ENCODE data around the gene MEST. TPM values are rescaled to one million over a fixed set of nuclear protein-coding genes. Genes with fewer than 3 reads are reported as not detected.

Gene MEST
- total RNA-seq, 1 experiment from 2014 or later, result 49.5 TPM

- TF ChIP-seq EZH2phosphoT487 (IDR thresholded peaks at IDR 0.05; ENCODE audit: borderline replicate concordance), result no peak
- no peak for TF ChIP-seq TCF7L2 (IDR thresholded peaks at IDR 0.05; ENCODE audit: borderline replicate concordance, extremely low read depth, insufficient read depth, insufficient read length)
- TF ChIP-seq, protein P1, sequence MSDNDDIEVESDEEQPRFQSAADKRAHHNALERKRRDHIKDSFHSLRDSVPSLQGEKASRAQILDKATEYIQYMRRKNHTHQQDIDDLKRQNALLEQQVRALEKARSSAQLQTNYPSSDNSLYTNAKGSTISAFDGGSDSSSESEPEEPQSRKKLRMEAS (IDR thresholded peaks at IDR 0.05), result no peak
- TF ChIP-seq ZNF274 (IDR thresholded peaks at IDR 0.05; ENCODE audit: low read depth, low read length), result no peak
- no peak for TF ChIP-seq EZH2 (IDR thresholded peaks at IDR 0.05)
- TF ChIP-seq SRF (IDR thresholded peaks at IDR 0.05; ENCODE audit: low read depth), result no peak
Observed at GRCh38 chr7:130553398-130554029, 61.6 kb downstream of the MEST start (continued).

DNA sequence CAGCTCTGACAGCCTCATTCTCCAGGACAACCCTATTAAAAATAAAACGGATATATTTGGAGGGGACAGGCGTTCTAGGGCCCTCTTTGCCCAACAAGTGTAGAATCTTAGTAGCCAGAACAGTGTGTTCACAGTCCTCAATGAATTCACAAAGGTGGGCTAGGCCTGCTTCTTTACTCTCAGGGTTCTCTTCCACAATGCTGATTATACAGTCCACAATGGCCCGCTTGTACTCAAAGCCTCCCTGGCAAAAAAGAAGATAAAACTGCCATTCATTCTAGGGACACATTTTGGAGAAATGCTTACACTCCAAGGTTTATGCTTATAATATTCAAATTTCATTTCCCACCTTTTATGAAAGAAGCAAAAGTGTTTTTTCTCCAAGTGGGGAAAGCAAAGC, 62.6 kb downstream of the MEST start:
- intact Hi-C loops (cut with micrococcal nuclease), result no loop called here
- H3K9ac ChIP-seq (ENCODE audit: low read length), result no peak overlapping the region
- no peaks in the 10 kb centered on the region for H3K4me1 ChIP-seq (ENCODE audit: control insufficient read depth in 1 of 2, insufficient read depth in 2 of 2, low read length in 2 of 2)
- H2AFZ ChIP-seq (ENCODE audit: low read depth, low read length, poor library complexity, severe bottlenecking), result no peak overlapping the region
- POLR2A ChIA-PET, result no interaction called here
- H3K4me3 ChIP-seq (replicated peaks in 1 of 2; ENCODE audit: low read depth in 1 of 2, low read length in 2 of 2), result no peak overlapping the region
- no peaks in the 10 kb centered on the region for H3K9me3 ChIP-seq (ENCODE audit: control insufficient read depth in 1 of 2, insufficient read depth in 1 of 2, low read depth in 1 of 2, low read length in 2 of 2)
- ATAC-seq, result no peak
- no TSS peak for BruUV-seq (replicated peaks)
- H3K9me2 ChIP-seq (ENCODE audit: insufficient read depth), result no peaks in the 10 kb centered on the region
- no peaks in the 10 kb centered on the region for H3K79me2 ChIP-seq (ENCODE audit: insufficient read depth, low read length)
- no peaks in the 10 kb centered on the region for H3K36me3 ChIP-seq (ENCODE audit: control insufficient read depth in 1 of 2, insufficient read depth in 2 of 2, low read length in 2 of 2)
- CTCF ChIA-PET, result no interaction called here
- no peaks in the 10 kb centered on the region for H4K20me1 ChIP-seq (ENCODE audit: insufficient read depth)
- H3K27me3 ChIP-seq (ENCODE audit: insufficient read depth, low read length), result no peaks in the 10 kb centered on the region
- no peak overlapping the region for H3K27ac ChIP-seq (ENCODE audit: low read depth, low read length)
- RAD21 ChIA-PET (ENCODE audit: low non-redundant PET in 1 of 2, low total read pairs in 2 of 2, uncharacterized antibody in 2 of 2, unreplicated experiment in 2 of 2), result no interaction called here
- no peak overlapping the region for H3K4me2 ChIP-seq (ENCODE audit: low read length)
- no peak for DNase-seq (ENCODE audit: low read depth, low spot score)
- no peak for TF ChIP-seq ZFX (IDR thresholded peaks at IDR 0.05)
- no peak for TF ChIP-seq TCF7L2 (IDR thresholded peaks at IDR 0.05; ENCODE audit: borderline replicate concordance, extremely low read depth, insufficient read depth, insufficient read length)
- no peak for TF ChIP-seq EGR1 (IDR thresholded peaks at IDR 0.05; ENCODE audit: low read depth)
- TF ChIP-seq, protein P2, sequence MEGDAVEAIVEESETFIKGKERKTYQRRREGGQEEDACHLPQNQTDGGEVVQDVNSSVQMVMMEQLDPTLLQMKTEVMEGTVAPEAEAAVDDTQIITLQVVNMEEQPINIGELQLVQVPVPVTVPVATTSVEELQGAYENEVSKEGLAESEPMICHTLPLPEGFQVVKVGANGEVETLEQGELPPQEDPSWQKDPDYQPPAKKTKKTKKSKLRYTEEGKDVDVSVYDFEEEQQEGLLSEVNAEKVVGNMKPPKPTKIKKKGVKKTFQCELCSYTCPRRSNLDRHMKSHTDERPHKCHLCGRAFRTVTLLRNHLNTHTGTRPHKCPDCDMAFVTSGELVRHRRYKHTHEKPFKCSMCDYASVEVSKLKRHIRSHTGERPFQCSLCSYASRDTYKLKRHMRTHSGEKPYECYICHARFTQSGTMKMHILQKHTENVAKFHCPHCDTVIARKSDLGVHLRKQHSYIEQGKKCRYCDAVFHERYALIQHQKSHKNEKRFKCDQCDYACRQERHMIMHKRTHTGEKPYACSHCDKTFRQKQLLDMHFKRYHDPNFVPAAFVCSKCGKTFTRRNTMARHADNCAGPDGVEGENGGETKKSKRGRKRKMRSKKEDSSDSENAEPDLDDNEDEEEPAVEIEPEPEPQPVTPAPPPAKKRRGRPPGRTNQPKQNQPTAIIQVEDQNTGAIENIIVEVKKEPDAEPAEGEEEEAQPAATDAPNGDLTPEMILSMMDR (IDR thresholded peaks at IDR 0.05 in 2 of 3, conservative IDR thresholded peaks at IDR 0.05 in 1 of 3; ENCODE audit: borderline replicate concordance in 1 of 3, insufficient read depth in 1 of 3, low read depth in 2 of 3, low read length in 2 of 3), result no peak
- no peak for TF ChIP-seq CEBPB (IDR thresholded peaks at IDR 0.05; ENCODE audit: low read depth)
- TF ChIP-seq SP1 (IDR thresholded peaks at IDR 0.05; ENCODE audit: low read depth), result no peak
- TF ChIP-seq ZNF274 (IDR thresholded peaks at IDR 0.05; ENCODE audit: low read depth, low read length), result no peak
- TF ChIP-seq, protein P3, sequence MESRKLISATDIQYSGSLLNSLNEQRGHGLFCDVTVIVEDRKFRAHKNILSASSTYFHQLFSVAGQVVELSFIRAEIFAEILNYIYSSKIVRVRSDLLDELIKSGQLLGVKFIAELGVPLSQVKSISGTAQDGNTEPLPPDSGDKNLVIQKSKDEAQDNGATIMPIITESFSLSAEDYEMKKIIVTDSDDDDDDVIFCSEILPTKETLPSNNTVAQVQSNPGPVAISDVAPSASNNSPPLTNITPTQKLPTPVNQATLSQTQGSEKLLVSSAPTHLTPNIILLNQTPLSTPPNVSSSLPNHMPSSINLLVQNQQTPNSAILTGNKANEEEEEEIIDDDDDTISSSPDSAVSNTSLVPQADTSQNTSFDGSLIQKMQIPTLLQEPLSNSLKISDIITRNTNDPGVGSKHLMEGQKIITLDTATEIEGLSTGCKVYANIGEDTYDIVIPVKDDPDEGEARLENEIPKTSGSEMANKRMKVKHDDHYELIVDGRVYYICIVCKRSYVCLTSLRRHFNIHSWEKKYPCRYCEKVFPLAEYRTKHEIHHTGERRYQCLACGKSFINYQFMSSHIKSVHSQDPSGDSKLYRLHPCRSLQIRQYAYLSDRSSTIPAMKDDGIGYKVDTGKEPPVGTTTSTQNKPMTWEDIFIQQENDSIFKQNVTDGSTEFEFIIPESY (IDR thresholded peaks at IDR 0.05; ENCODE audit: extremely low read depth, insufficient replicate concordance, low read length), result no peak
- no peak for TF ChIP-seq SRF (IDR thresholded peaks at IDR 0.05; ENCODE audit: low read depth)
- TF ChIP-seq RAD21 (IDR thresholded peaks at IDR 0.05; ENCODE audit: low read depth), result no peak
- no peak for TF ChIP-seq POLR2AphosphoS5 (IDR thresholded peaks at IDR 0.05; ENCODE audit: low read depth, low read length)
- no peak for TF ChIP-seq YY1 (IDR thresholded peaks at IDR 0.05; ENCODE audit: extremely low read depth, insufficient replicate concordance, low read depth, low read length)
- TF ChIP-seq FOSL1 (IDR thresholded peaks at IDR 0.05; ENCODE audit: low read depth), result no peak
- no peak for TF ChIP-seq JUND (IDR thresholded peaks at IDR 0.05)
- TF ChIP-seq, protein P4, sequence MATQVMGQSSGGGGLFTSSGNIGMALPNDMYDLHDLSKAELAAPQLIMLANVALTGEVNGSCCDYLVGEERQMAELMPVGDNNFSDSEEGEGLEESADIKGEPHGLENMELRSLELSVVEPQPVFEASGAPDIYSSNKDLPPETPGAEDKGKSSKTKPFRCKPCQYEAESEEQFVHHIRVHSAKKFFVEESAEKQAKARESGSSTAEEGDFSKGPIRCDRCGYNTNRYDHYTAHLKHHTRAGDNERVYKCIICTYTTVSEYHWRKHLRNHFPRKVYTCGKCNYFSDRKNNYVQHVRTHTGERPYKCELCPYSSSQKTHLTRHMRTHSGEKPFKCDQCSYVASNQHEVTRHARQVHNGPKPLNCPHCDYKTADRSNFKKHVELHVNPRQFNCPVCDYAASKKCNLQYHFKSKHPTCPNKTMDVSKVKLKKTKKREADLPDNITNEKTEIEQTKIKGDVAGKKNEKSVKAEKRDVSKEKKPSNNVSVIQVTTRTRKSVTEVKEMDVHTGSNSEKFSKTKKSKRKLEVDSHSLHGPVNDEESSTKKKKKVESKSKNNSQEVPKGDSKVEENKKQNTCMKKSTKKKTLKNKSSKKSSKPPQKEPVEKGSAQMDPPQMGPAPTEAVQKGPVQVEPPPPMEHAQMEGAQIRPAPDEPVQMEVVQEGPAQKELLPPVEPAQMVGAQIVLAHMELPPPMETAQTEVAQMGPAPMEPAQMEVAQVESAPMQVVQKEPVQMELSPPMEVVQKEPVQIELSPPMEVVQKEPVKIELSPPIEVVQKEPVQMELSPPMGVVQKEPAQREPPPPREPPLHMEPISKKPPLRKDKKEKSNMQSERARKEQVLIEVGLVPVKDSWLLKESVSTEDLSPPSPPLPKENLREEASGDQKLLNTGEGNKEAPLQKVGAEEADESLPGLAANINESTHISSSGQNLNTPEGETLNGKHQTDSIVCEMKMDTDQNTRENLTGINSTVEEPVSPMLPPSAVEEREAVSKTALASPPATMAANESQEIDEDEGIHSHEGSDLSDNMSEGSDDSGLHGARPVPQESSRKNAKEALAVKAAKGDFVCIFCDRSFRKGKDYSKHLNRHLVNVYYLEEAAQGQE (IDR thresholded peaks at IDR 0.05; ENCODE audit: low read depth), result no peak

Data from HCT116 (cell line).